HEK293 (cell line): ENCODE data around the gene WASF1.

ENCODE experiments used
- SETDB1 ChIP-seq: IDR thresholded peaks from one replicate; pipeline ENCODE4 v1.6.1; 2017; ENCODE audit warnings: mild to moderate bottlenecking, low read length, moderate library complexity, mixed read lengths; ENCODE audit not compliant: insufficient read length
- ZNF121 ChIP-seq: fragments of 450-650 bp; formaldehyde crosslinking; IDR thresholded peaks from 2 replicates; pipeline ENCODE4 v1.5.1; 2016; ENCODE audit warnings: missing biosample characterization, missing genetic modification characterization
- ZXDB ChIP-seq: fragments of 450-650 bp; formaldehyde crosslinking; IDR thresholded peaks from 2 replicates; pipeline ENCODE4 v1.5.1; 2016; ENCODE audit warnings: missing biosample characterization, missing genetic modification characterization
- TF ChIP-seq, protein P1 (sequence below): sonication (generic); formaldehyde crosslinking; IDR thresholded peaks from 2 replicates; pipeline ENCODE4 v1.8.1; 2022; ENCODE audit warnings: mild to moderate bottlenecking, moderate library complexity, missing genetic modification reagents

DNA sequence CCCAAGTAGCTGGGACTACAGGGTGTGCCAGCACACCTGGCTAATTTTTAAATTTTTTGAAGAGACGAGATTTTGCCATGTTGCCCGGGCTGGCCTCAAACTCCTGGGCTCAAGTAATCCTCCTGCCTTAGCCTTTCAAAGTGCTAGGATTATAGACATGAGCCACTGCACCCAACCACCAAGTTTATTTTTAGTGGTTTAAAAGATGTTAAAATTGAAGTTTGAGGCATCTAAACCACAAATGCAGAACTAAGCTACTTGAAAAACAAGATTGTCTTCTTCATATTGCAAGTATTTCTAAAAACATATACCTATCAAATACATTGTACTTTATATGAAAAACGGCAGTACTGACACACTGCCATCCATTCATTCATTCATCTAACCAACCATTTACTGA lies 31.6 kb downstream of the WASF1 start:
- TF ChIP-seq SETDB1: no peak
- no peak for TF ChIP-seq ZNF121
- no peak for TF ChIP-seq ZXDB (tag by site-specific recombination)
- TF ChIP-seq, protein P1, sequence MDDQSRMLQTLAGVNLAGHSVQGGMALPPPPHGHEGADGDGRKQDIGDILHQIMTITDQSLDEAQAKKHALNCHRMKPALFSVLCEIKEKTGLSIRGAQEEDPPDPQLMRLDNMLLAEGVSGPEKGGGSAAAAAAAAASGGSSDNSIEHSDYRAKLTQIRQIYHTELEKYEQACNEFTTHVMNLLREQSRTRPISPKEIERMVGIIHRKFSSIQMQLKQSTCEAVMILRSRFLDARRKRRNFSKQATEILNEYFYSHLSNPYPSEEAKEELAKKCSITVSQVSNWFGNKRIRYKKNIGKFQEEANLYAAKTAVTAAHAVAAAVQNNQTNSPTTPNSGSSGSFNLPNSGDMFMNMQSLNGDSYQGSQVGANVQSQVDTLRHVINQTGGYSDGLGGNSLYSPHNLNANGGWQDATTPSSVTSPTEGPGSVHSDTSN (CRISPR knock-in tag): no peak
